ENCODE measurements around the gene TRMT61A.
A peak's percentile ranks its signal among the peaks of the same experiment; 100 is the strongest.

The TRMT61A gene

GRCh38 chr14:103524002-103524935 is 4.7 kb upstream of the TRMT61A start:
- peak overlapping the region; percentile 96 for H3K27ac ChIP-seq
- TF ChIP-seq ZFX (IDR thresholded peaks at IDR 0.05; ENCODE audit: borderline replicate concordance) = no peak
- TF ChIP-seq CTCF (IDR thresholded peaks at IDR 0.05) = peak; percentile 22; the same call in 1 of the 2 replicates

- peak overlapping the region; percentile 96 for H3K27ac ChIP-seq
Measured at GRCh38 chr14:103525430-103526246, 3.4 kb upstream of the TRMT61A start.

- TF ChIP-seq CTCF (IDR thresholded peaks at IDR 0.05) (no peak), ZFX (IDR thresholded peaks at IDR 0.05; ENCODE audit: borderline replicate concordance) (no peak)
- H3K27ac ChIP-seq = peak overlapping the region; percentile 96
Measured at GRCh38 chr14:103526247-103526913, 2.6 kb upstream of the TRMT61A start.

- TF ChIP-seq ZFX (IDR thresholded peaks at IDR 0.05; ENCODE audit: borderline replicate concordance) = no peak
- TF ChIP-seq CTCF (IDR thresholded peaks at IDR 0.05) = no peak
- peak overlapping the region; percentile 96 for H3K27ac ChIP-seq
Measured at GRCh38 chr14:103526914-103527248, 2.1 kb upstream of the TRMT61A start.

- TF ChIP-seq CTCF (IDR thresholded peaks at IDR 0.05) (no peak), ZFX (IDR thresholded peaks at IDR 0.05; ENCODE audit: borderline replicate concordance) (no peak)
- H3K27ac ChIP-seq = peak overlapping the region; percentile 96
Measured at GRCh38 chr14:103527408-103528145, 1.4 kb upstream of the TRMT61A start.

- H3K27ac ChIP-seq = peak overlapping the region; percentile 96
- no peak for TF ChIP-seq CTCF (IDR thresholded peaks at IDR 0.05)
- TF ChIP-seq ZFX (IDR thresholded peaks at IDR 0.05; ENCODE audit: borderline replicate concordance) = no peak
Measured at GRCh38 chr14:103528146-103528586, 830 bp upstream of the TRMT61A start.
